GM21515 (cell line): ENCODE measurements around the gene PANK3.
"Not testable (repeated sequence)": the region's sequence is repeated elsewhere in the genome, so short reads cannot be mapped to it uniquely, and the experiment has no call there.

Source experiments
- ATAC-seq: cut with Tn5 transposase; IDR thresholded peaks from one replicate; pipeline ENCODE4 v1.9.1; 2021; ENCODE audit not compliant: unreplicated experiment

The PANK3 gene

GRCh38 chr5:168553377-168554130 lies 25.6 kb downstream of the PANK3 start:
- ATAC-seq = no peak

GRCh38 chr5:168552146-168552545 lies 27.0 kb downstream of the PANK3 start:
- no peak for ATAC-seq

GRCh38 chr5:168550656-168551055 lies 28.5 kb downstream of the PANK3 start:
- no peak for ATAC-seq

DNA sequence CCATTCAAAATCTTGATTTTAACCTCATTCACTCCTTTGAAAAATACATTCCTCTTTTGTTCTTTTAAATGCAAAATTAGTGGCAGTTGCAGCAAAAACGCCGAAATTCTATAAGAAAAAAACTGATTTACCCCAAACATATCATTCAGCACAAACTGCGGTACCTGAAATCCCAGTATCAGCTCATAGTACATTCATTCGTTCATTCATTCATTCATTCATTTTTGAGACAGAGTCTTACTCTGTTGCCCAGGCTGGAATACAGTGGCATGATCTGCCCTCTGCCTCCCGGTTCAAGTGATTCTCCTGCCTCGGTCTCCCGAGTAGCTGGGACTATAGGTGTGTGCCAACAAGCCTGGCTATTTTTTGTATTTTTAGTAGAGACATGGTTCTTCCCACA lies 29.6 kb downstream of the PANK3 start:
- no peak for ATAC-seq

DNA sequence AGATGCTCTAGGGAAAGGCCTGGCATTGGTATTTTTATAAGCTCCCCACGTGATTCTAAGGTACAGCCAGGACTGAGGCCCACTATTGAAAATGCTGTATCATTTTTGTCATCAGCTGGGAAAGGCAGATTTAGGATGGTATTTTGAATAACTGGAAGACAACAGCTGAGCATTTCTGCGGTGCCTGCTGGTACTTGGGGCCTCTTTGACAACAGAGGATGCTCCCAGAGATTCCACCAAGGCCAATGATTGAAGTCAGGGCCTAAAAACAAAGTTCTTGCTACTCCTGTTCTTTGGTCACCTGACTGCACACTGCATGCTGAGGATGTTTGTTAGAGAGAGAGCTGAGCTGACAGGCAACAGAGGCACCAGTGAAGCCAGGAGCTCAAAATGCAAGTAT lies 42.0 kb downstream of the PANK3 start:
- ATAC-seq = no peak

- not testable (repeated sequence) for ATAC-seq
Measured at GRCh38 chr5:168534351-168534750, 44.8 kb downstream of the PANK3 start.

GRCh38 chr5:168531987-168532864 lies 46.9 kb downstream of the PANK3 start:
- no peak for ATAC-seq

- no peak for ATAC-seq
Measured at GRCh38 chr5:168531191-168531590, 48.0 kb downstream of the PANK3 start.

DNA sequence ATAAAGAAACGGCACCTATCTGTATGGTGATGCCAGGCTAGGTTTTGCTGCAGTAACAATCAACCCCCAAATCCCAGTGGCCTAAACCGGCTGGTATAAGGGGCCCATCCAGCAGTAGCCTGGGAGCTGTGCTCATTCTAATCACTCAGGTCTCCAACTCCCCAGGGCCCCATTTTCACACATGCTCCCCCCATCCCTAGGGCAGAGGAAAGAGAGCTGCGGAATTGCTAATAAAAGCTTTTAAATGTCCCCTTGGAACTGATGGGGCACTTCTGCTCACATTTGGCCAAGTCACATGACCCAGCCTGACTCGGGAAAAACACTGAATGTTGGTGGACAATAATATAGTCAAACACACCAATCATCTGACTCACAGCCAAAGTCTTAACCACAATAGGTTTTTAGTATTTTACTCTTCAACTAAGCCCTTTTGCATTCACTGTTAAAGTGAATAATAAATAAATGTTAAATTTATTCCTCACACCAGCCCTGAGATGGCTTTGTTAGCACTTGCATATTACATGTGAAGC lies 48.5 kb downstream of the PANK3 start:
- no peak for ATAC-seq

DNA sequence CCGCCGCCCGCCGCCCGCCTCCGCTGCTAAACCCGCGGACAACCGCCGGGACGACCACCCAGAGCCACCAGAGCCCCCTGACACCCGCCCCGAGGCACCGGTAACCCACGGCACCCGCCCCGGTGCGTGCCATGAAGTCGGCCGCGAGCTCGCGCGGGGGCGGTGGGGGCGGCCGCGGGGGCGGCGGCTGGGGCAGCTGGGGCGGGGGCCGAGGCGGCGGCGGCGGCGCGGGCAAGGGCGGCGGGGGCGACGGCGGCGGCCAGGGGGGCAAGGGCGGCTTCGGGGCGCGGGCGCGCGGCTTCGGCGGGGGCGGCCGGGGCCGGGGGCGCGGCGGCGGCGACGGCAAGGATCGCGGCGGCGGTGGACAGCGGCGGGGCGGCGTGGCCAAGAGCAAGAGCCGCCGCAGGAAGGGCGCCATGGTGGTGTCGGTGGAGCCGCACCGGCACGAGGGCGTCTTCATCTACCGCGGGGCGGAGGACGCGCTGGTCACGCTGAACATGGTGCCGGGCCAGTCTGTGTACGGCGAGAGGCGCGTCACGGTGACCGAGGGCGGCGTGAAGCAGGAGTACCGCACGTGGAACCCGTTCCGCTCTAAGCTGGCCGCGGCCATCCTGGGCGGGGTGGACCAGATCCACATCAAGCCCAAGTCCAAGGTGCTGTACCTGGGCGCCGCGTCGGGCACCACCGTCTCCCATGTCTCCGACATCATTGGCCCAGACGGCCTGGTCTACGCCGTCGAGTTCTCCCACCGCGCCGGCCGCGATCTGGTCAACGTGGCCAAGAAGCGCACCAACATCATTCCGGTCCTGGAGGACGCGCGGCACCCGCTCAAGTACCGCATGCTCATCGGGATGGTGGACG lies 49.6 kb downstream of the PANK3 start:
- ATAC-seq = no peak

GRCh38 chr5:168528521-168529373 lies 50.4 kb downstream of the PANK3 start, which contains the start of gene FBLL1:
Gene FBLL1, plus strand, starts transcription at chr5:168529305. Its CDS starts 200 bp downstream, at chr5:168529505.
- no peak for ATAC-seq

- ATAC-seq = no peak
Measured at GRCh38 chr5:168527756-168528295, 51.3 kb downstream of the PANK3 start.

GRCh38 chr5:168525856-168526255 lies 53.3 kb downstream of the PANK3 start:
- ATAC-seq = no peak

GRCh38 chr5:168513861-168514428 lies 65.2 kb downstream of the PANK3 start:
- ATAC-seq = no peak

DNA sequence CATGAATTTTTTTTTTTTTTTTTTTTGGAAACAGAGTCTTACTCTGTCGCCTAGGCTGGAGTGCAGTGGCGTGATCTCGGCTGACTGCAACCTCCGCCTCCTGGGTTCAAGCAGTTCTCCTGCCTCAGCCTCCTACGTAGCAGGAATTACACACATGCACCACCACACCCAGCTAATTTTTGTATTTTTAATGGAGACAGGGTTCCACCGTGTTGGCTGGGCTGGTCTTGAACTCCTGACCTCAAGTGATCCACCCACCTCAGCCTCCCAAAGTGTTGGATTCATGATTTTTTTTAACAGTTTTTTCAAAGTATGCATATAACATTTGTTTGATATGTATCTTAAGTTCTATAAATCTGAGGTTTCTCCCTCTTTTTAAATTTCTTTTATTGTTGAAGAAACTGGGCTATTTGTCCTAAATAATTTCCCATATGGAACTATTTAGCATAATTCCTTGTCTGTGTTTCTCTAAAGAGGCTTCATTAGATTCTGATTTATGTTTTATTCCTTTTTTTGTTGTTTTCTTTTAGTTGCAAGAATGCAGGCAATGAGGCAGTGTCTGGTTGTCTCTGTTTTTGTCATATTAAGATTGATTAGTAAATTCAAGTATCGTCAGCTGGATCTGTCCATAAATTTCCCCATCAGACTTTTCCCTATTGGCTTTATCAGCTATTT lies 76.5 kb downstream of the PANK3 start:
- no peak for ATAC-seq
